Gastrocnemius medialis (tissue), 4 donors: Measurements from ENCODE around the gene GARRE1.

ENCODE experiments used
- CTCF ChIP-seq, 5 experiments: fragments of 450-650 bp in 3 of 5; fragments of 200-600 bp in 2 of 5; sonication (generic) in 2 of 5; IDR thresholded peaks in 4 of 5; conservative IDR thresholded peaks in 1 of 5; 1 replicate in 4 of 5; 2 replicates in 1 of 5; pipeline ENCODE4 v1.5.1; 2016 to 2019; ENCODE audit warnings: antibody characterized with exemption in 5 of 5, mild to moderate bottlenecking in 3 of 5, moderate library complexity in 3 of 5
- POLR2A ChIP-seq, 2 donors: fragments of 450-650 bp; IDR thresholded peaks; one replicate each; pipeline ENCODE4 v1.6.1; 2017; ENCODE audit warnings: antibody characterized with exemption in 2 of 2, mild to moderate bottlenecking in 2 of 2, moderate library complexity in 2 of 2

DNA sequence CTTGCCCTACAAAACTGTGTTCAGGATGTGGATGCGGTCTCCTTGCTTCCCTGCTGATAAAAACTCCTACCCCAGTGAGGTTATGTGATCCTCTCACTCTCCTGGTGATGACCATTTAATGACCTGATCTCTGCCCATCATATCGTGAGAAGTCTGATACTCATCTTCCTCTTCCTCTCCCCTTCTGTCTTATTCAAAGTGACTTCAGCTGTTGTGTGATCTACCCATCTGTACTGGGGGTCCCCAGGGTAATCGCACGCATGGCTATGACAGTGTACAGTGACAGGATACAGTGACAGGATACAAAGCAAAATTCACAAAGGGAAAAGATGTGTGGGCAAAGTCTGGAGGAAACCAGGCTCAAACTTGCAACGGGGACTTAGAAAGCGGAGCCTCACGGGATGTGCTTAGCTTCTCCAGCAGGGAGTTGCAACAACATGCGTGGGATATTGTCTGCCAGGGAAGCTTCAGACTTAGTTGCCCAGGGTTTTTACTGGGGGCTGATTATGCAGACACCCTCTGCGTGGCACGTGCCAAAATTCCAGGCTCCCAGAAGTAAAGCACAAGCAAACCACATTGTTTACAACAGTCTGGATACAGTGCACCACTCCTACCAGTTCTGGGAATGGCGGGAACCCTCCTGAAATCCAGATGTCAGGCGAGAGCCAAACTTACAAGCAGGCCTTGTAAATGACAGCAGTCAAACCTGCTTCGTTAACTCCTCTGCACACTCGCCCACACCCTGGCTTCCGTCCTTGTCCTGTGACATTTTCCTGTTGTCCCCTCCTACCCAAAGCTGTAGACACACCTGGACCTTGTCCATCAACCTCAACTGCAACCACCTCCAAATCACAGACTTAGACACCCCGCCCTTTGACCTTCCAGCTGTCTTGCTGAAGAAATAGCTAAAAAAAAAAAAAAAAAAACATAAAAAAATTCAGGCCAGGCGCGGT lies 18.0 kb upstream of the GARRE1 start:
- TF ChIP-seq CTCF (IDR thresholded peaks at IDR 0.05 in 4 of 5, conservative IDR thresholded peaks at IDR 0.05 in 1 of 5) (no peak), POLR2A (IDR thresholded peaks at IDR 0.05) (no peak)
